ENCODE data around the gene NRIP1.

NRIP1 gene, protein sequence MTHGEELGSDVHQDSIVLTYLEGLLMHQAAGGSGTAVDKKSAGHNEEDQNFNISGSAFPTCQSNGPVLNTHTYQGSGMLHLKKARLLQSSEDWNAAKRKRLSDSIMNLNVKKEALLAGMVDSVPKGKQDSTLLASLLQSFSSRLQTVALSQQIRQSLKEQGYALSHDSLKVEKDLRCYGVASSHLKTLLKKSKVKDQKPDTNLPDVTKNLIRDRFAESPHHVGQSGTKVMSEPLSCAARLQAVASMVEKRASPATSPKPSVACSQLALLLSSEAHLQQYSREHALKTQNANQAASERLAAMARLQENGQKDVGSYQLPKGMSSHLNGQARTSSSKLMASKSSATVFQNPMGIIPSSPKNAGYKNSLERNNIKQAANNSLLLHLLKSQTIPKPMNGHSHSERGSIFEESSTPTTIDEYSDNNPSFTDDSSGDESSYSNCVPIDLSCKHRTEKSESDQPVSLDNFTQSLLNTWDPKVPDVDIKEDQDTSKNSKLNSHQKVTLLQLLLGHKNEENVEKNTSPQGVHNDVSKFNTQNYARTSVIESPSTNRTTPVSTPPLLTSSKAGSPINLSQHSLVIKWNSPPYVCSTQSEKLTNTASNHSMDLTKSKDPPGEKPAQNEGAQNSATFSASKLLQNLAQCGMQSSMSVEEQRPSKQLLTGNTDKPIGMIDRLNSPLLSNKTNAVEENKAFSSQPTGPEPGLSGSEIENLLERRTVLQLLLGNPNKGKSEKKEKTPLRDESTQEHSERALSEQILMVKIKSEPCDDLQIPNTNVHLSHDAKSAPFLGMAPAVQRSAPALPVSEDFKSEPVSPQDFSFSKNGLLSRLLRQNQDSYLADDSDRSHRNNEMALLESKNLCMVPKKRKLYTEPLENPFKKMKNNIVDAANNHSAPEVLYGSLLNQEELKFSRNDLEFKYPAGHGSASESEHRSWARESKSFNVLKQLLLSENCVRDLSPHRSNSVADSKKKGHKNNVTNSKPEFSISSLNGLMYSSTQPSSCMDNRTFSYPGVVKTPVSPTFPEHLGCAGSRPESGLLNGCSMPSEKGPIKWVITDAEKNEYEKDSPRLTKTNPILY (N-terminal part only)

DNA sequence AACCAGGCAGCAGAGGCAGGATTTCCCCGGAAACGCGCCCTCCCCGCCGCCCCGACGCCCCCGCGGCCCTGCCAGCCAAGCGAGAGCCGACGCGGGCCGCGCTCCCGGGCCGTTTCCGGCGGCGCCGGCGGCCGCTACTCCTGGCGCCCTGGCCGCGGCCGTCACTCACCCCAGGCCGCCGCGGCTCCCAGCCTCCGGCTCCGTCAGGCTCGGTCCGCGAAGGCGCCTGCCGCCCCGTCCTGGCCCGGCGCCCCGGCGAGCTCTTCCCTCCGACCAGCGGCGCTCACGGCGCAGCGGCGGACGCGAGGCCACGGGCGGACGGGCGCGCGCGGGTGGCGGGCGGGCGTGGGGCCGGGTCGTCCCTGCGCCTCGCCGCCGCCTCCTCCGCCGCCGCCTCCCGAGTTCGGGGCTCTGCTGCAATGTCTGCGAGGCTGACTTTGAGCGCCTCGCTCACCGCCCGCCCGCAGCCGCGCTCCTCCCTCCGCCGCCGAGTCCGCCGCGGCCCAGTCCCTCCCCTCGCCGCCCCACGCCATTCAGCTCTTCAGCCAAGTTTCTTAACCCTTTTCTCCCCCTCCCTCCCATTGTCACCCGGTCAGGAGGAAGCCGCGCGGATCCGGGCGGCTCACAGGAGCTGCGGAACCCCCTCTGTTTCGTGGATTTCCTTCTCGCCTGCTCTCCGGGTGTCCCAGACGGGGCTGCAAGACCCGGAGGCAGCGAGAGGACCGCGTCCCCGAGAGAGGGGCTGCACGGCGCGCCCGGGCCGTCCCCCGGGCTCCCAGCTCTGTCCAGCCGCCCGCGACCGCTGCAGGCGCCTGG, at the start of gene NRIP1:
Gene NRIP1, minus strand, starts transcription at position 425 of the 816 bp plus-strand sequence. CDS start 96,808 bp downstream, outside the sequence.
- peak; percentile 96 for DNase-seq (ENCODE audit: low spot score)

DNA sequence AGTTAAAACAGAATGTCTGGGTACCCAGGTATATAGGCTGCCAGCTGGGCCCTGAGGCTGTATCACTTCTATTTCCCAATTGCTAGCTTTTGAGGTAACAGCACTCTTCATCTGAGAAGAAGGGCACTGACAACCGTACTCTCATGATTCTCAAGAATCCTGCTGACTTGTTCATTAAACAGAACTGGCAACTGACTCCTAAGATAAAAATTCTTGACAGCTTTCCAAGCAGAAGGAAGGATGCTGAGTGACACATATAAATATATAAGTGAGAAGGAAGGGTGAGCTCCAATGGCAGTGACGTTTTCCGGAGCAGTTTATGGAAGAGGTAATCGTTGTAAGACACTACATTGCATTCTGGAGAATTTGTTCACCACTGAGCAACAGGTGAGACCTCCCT, 48.1 kb upstream of the NRIP1 start:
- DNase-seq (ENCODE audit: low spot score), result no peak

DNA sequence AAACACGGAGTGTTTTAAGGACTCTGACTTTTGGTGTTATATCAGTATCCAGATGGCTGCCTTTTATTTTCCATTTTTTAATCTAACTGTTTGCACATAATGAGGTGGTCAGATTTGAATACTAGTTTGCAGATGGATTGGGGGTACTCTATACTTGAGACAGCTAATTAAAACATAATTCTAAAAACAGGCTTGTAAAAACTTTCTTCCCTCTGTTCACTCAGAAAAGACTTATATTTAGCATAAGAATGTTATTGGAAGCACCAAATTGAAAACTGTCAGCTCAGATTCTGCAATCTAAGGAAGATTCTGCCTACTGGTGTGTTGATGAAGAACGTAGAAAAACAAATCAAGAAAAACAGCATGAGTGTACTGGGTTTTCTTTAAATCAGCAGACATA, 44.0 kb upstream of the NRIP1 start:
- DNase-seq (ENCODE audit: low spot score), result no peak

DNA sequence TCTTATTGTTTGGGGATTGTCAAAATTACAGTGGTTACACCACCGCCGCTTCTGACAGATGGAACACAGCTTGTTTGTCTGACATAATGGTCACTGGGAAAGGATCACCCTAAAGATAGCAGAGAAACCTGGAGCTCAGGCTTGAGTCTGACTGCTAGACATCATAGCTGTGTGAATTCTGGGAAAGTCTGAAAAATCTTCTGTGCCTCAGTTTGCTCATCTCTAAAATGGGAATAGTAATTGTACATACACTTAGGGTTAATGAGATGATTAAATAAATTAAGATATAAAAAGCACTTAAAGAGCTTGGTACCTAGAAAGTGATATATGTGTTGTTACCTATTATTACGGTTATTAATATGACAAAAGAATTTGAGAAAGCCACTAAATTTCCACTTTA, 39.7 kb upstream of the NRIP1 start:
- DNase-seq (ENCODE audit: low spot score), result no peak

DNA sequence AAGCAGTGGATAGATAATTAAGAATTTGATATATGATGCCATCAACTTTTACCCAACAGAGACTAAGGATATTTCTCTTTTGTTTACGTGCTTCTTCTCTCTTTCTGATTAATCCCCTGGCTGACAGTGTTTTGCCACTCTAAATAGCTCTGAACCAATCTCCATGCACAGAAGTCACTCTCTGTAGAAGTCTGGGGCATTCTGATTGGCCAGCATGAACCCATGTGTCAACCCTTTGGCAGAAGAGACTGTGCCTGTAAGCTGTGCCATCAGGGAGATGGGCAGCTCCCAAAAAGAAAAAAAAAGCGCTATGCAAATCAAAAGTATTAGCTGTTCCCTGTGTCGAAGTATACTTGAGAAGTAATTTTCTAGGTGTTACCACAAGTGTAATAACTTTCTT, 34.1 kb upstream of the NRIP1 start:
- DNase-seq (ENCODE audit: low spot score), result no peak

DNA sequence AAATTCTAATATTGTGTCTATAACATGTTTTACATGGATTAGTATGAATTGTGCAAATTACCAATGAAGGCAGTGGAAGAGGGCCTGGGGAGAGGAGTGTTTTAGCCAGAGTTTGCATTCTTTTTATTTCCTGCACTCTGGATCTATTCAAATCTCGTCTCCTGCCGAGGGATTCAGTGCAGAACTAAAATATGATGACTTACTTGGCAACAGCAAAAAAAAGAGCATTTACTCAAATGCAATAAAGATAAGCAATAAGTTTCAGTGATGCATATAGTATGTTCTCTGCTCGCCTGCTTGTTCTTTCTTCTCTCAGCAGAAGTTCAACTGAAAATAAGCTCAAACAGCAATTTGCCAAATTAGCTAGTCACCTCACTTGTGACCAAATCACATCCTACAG, 33.4 kb upstream of the NRIP1 start:
- DNase-seq (ENCODE audit: low spot score), result no peak

DNA sequence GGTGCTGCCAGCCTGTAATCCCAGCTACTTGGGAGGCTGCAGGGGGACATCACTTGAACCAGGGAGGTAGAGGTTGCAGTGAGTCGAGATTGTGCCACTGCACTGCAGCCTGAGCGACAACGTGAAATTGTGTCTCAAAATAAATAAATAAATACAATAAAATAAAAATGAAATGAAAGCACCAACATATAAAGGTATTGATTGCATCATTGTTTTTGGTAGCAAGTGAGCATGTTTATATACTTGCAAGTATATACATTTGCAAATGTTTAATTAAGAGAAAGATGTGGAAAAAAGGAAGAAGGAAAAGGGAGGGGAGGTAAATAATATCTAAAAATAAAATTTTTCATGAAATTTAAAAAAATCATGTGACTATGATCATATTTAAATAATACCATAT, 32.8 kb upstream of the NRIP1 start:
- no peak for DNase-seq (ENCODE audit: low spot score)

DNA sequence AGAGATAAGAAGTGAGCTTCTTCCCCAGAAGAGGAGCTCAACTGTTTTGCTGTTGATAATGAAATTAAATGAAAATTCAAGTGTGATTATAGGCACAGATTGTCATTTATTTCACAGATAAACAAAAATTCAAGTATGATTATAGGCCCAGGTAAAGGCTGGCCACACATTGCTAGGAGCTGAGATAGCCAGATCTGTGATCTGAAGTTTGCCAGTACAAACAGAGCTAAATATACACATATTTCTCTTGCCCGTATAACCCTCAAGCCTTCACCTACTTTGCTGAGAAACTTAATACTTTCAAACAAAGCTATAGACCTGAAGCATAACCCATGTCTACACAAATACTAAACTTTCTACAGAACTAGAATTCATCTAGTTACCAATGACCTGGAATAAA, 31.3 kb upstream of the NRIP1 start:
- DNase-seq (ENCODE audit: low spot score), result no peak

DNA sequence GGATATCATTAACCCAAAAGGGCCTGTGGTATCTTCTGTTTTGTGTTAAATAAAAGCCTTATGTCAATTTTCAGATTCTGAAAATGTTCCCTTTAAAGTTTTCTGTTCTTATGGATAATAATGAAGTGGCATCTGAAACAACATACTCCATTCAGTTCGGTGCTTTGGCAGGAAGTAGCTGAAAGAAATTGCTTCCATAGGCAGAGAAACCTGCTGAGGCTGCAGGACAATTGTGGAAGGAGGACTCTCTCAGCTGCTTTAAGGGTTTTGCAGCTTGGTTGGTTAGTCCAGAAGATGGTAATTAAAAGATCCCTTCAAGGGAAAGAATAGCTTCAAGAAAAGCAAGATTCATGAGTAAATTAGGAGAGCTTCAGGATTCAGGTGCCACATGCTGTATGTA, 30.5 kb upstream of the NRIP1 start:
- no peak for DNase-seq (ENCODE audit: low spot score)

DNA sequence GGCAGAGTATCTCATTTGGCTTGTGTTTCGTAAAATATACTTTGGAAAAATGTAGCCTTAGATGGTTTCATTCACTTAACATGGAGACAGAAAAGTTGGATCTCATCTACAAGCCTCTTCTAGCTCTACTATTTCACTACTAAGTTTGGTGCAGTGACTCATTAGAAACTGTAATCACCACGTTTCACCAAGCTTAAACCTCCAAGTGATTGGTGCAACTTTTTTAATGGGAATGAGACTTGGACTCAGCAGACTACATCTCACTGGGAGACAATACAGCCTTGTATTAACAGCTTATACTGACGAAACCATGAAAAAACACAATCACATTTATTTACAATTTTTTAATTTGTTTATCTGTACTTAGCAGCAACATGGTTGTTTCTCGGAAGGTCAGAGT, 29.9 kb upstream of the NRIP1 start:
- no peak for DNase-seq (ENCODE audit: low spot score)

DNA sequence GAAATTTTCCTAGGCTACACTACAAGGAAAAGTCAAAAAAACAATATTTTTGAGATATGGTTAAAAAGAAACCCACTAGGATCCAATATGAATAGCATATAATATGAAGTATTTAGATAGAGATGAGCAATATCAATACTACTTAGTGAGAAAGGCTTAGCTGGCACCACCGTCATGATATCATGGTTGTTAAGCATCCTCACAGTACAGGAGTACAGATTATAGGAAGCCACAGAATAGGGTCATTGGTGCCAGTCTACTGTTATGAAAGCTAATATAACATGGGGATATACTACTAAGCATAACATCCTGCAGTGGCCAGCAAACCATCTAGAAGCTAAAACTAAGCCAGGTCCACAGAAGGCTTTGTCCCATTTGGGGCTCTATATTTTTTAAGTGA, 28.4 kb upstream of the NRIP1 start:
- DNase-seq (ENCODE audit: low spot score), result no peak

DNA sequence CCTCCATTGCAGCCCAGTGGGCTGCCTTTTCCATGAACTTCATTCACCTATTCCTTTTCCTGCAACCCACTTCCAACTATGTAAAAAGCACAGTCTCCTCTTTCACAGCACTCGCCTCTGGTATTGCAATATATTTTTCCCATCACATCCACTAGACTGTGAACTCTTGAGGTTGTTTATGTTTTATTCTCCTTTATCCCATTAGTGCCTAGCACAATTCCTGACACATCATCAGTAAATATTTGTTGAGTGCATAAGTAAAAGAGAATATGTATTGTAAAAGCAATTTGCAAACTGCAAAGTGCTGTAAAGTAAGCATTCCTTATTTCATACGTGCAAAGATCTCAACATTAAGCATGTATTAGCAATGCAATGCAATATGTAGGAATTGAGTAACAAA, 27.9 kb upstream of the NRIP1 start:
- DNase-seq (ENCODE audit: low spot score), result no peak

DNA sequence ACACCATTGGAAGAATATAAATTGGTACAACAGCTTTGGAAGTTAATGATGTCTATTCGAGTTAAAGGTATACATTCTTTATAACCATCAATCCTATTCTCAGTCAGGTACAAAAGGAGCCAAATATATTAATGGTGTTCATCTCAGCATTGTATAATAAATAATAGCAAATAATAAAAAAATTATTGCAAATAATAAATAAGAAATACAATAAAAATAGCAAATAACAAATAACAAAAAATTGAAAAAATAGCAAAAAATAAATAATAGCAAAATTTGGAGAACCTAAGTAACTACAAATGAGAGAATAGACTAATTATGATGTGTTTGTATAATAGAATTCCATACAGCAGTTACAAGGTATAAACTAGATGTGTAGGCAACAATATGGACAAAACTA, 25.6 kb upstream of the NRIP1 start:
- no peak for DNase-seq (ENCODE audit: low spot score)

DNA sequence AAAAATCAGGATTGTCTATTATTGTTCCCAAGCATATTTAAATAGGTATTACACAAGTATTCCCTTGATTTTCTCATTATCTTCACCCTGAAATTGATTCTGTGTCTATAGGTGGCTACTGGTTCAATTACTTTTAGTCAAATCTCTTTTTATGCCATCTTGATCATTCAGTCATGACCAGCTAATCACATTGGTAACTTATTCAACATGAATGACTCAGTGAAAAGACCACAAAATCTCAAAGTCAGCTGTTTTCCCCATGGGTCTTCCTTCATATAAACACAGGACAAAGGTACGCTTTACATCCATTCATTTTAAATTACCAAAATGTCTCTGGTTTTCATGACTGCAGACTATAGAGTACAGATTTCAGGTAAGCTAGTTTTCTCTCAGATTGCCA, 23.7 kb upstream of the NRIP1 start:
- DNase-seq (ENCODE audit: low spot score), result no peak

DNA sequence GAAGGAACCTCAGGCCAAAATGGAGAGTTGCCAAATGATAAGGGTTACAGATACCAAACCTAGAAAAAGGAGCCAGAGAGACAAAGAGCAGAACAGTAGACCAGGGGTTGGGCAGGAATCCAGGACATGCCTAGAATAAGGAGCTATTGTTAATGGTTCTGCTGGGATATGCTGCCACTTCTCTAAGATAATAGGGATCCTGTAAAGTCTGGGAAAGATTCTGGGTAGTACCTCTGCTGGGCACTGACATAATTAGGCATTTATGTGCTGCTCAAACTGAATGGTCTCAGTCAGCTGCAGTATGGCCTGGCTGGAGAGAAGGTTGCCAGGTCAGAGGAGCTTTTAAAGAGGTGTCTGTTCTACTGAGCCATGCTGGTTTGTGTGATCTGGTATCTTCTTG, 19.9 kb upstream of the NRIP1 start:
- no peak for DNase-seq (ENCODE audit: low spot score)

DNA sequence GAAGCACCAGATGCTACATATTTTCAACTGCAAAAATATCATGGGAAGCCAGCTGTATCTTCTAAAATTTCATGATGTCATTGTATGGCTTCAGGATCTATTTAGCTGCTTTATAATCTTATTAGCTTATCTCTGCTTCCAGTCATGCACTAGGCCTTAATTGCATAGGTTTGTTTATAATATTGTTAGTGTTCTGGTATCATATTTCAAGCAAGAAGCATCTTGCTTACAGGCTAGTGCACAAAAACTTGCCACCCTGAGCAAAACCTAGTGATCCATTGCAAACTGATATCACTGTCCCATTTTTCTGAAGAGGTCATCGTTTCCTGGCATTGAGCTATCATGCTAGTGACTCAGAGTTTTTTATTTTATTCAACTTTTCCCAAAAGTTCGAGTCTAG, 15.7 kb upstream of the NRIP1 start:
- DNase-seq (ENCODE audit: low spot score), result no peak

DNA sequence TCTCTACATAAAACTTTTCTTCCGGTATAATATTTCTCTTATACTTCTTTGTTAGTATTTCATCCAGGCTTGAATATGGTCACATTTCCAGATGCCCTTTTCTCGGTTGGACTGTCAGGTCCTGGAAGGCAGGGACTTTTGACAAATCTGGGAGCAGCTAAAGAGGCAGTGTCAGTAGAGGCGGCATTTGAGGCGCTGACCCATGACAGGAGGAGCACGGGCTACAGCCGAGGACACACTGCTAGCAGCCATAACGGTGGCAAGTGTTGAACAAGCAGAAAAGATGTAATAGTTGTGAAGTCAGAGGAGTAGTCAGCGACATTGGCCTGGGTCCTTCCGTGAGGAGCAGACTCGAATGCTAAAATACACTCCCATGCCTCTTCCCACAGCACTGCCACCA, 14.5 kb upstream of the NRIP1 start:
- no peak for DNase-seq (ENCODE audit: low spot score)

DNA sequence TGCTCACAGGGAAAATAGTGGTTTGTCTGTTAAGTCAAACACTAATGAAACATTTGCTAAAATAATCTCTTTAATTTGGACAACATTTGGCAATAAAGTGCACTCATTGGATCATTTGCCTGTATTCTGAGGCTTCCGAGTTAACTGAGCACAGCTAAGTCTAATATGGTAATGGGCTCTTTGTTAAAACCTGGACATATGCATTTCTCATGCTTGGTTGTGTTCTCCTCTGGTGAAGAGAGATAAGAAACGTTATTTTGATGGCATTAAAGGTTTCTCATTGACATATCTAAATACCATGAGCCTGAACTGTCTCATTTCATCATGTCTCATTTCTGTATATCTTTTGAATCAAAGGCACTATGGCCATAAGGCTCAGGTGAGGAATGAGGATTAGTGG, 13.4 kb upstream of the NRIP1 start:
- no peak for DNase-seq (ENCODE audit: low spot score)

DNA sequence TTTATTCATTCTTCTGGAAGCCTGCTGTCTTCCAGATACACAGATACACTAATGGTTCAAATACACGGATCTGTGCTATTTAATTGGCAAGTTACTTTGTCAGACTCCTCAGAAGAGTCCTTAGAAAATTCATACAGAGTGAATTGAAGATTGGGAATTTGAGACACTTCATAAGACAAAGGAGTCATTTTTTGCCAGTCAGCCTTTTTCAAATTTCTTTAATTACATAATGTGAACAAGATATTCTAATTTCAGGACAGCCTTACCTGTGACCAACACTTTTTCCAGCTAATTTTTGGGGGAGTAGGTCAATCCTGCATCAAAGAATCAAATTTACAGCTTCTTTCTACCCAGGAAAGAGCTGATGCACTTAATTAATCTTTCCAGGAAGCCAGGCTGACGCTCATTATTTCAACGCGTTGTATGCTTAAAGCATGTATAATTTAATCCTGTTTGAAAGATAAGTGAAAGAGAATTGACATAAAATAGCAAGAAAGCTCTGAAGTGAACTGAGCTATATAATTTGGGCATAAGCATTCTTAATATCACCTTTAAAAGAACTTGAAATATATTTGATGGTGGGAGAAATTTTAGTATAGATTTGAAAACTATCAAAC, 12.8 kb upstream of the NRIP1 start:
- no peak for DNase-seq (ENCODE audit: low spot score)

DNA sequence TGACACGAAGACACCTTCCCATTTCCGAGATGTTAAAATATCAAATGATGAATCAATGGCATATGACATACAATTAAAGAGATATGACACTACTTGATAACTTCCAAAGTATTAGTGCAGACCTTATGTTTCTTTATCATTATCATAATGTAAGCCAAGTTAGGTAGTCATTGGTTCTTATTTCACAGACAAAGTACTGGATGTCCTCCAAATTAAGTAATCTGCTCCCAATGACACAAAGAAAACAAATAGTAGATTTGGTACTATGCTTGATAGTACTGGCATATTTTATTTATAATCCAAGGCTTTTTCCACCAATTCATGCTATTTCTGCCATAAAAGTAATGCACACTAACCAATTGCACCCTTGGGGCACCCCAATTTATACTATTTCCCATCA, 11.9 kb upstream of the NRIP1 start:
- no peak for DNase-seq (ENCODE audit: low spot score)

DNA sequence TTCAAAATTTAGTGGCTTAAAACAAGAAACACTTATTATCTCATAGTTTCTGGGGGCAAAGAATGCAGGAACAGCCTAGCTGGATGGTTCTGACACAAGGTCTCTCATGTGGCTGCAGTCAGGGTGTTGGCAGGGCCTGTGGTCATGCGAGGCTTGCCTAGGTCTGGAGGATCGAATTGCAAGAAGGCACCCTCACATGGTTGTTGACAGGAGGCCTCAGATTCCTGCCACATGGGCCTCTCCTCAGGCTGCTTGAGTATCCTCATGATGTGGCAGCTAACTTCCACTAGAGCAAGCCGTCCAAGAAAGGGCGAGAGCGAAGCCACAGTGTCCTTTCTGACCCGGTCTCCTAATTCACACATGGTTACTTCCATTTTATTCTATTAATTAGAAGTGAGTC, 6.2 kb upstream of the NRIP1 start:
- no peak for DNase-seq (ENCODE audit: low spot score)

DNA sequence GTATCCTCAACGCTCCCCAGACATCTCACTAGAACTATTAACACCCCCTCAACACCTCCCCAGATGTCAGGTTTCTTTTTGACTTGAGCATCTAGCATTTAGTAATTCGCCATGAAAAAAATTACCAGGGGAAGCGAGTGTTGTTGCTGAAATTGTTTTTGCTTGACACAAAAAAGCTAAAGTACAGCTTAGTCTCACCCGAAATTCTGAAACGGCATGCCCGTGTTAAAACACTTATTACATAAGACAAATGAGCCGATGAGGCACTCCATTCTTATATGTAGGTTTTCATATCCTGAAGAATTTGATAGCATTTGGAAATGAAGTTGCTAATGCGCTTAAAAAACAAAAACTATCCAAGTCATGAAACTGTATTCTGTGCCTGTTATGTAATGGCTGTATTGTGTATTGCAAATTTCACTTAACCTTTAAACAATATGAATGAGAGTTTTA, 1.3 kb upstream of the NRIP1 start:
- no peak for DNase-seq (ENCODE audit: low spot score)
